ENCODE data around the gene SLC17A8. TPM values are rescaled to one million over a fixed set of nuclear protein-coding genes. Genes with fewer than 3 reads are reported as not detected.

The SLC17A8 gene
- total RNA-seq, 1 experiment from 2014 or later, result not detected

DNA sequence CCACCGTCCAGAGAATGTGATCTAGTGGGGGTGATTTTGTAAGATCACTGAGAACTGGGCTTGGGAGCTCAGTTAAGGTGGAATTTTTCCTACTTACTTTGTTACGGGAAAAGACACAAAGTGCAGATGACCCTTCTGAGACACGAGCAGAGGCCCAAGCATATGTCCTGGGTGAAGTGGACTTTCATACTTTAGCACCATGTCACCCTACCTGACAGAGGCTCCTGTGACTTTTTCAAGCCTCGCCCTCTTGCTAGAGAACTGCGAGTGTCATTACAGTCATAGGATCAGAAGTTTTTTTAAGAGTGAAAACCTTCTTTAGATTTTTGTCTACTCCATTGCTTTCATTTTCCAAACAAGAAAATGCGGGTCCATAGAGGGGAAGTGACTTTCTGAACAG lies 56.1 kb downstream of the SLC17A8 start:
- intact Hi-C loops (cut with micrococcal nuclease; ENCODE audit: unreplicated experiment), result no loop called here
- DNase-seq, result no peak
- H3K4me3 Mint-ChIP-seq (ENCODE audit: unreplicated experiment), result no peak overlapping the region
- H3K36me3 ChIP-seq (ENCODE audit: control insufficient read depth, insufficient read depth, low read length), result no peaks in the 10 kb centered on the region
- H3K4me1 ChIP-seq, result no peaks in the 10 kb centered on the region
- H3K9me3 ChIP-seq, result no peaks in the 10 kb centered on the region
- H3K9me3 Mint-ChIP-seq (ENCODE audit: unreplicated experiment), result no peaks in the 10 kb centered on the region
- H3K4me3 ChIP-seq (ENCODE audit: low read depth, low read length), result no peak overlapping the region
- no peak overlapping the region for H3K27ac Mint-ChIP-seq (ENCODE audit: unreplicated experiment)
- ChIA-PET CTCF (no interaction called here), POLR2A (no interaction called here)
- H3K27me3 ChIP-seq (replicated peaks; ENCODE audit: control insufficient read depth, insufficient read depth, low read length), result no peaks in the 10 kb centered on the region
- H3K4me1 Mint-ChIP-seq (ENCODE audit: low read depth, unreplicated experiment), result no peaks in the 10 kb centered on the region
- H3K27me3 Mint-ChIP-seq (ENCODE audit: insufficient read depth, unreplicated experiment), result no peaks in the 10 kb centered on the region
- no TSS peak for BruUV-seq (replicated peaks)
- H3K36me3 Mint-ChIP-seq (ENCODE audit: insufficient read depth, unreplicated experiment), result no peaks in the 10 kb centered on the region
- TF ChIP-seq, protein P1, sequence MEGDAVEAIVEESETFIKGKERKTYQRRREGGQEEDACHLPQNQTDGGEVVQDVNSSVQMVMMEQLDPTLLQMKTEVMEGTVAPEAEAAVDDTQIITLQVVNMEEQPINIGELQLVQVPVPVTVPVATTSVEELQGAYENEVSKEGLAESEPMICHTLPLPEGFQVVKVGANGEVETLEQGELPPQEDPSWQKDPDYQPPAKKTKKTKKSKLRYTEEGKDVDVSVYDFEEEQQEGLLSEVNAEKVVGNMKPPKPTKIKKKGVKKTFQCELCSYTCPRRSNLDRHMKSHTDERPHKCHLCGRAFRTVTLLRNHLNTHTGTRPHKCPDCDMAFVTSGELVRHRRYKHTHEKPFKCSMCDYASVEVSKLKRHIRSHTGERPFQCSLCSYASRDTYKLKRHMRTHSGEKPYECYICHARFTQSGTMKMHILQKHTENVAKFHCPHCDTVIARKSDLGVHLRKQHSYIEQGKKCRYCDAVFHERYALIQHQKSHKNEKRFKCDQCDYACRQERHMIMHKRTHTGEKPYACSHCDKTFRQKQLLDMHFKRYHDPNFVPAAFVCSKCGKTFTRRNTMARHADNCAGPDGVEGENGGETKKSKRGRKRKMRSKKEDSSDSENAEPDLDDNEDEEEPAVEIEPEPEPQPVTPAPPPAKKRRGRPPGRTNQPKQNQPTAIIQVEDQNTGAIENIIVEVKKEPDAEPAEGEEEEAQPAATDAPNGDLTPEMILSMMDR (IDR thresholded peaks at IDR 0.05; ENCODE audit: insufficient read depth in 1 of 2, low read depth in 1 of 2, low read length in 1 of 2, severe bottlenecking in 1 of 2, unreplicated experiment in 1 of 2), result no peak

DNA sequence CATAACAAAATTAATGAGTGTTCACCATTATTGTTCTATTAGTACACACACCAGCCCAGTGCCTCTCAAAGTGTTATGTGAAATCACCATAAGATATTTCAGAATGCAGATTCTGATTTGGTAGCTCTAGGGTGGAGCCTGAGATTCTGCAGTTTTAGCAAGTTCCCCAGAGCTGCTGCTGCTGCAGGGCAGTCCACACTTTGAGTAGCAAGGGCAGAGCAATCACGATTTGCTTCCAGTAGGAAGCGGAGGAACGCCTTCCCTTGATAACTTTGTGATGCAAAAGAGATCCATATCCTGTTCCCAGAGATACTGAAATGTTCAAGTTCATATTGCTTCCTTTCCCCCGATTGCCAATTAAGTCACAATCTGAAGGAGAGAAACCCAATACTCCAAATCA lies 57.9 kb downstream of the SLC17A8 start:
- Mint-ChIP-seq H3K36me3 (ENCODE audit: insufficient read depth, unreplicated experiment) (no peaks in the 10 kb centered on the region), H3K27me3 (ENCODE audit: insufficient read depth, unreplicated experiment) (no peaks in the 10 kb centered on the region), H3K27ac (ENCODE audit: unreplicated experiment) (no peak overlapping the region), H3K4me1 (ENCODE audit: low read depth, unreplicated experiment) (no peaks in the 10 kb centered on the region), H3K4me3 (ENCODE audit: unreplicated experiment) (no peak overlapping the region), H3K9me3 (ENCODE audit: unreplicated experiment) (no peaks in the 10 kb centered on the region)
- Histone ChIP-seq H3K27me3 (replicated peaks; ENCODE audit: control insufficient read depth, insufficient read depth, low read length) (no peaks in the 10 kb centered on the region), H3K4me3 (ENCODE audit: low read depth, low read length) (no peak overlapping the region), H3K36me3 (ENCODE audit: control insufficient read depth, insufficient read depth, low read length) (no peaks in the 10 kb centered on the region), H3K9me3 (no peaks in the 10 kb centered on the region), H3K4me1 (no peaks in the 10 kb centered on the region)
- ChIA-PET POLR2A (no interaction called here), CTCF (interaction anchor here (0.6 kb wide), 1 partner anchor 512 kb away, joined by 4 read pairs; no protein-coding TSS in a partner anchor)
- no peak for DNase-seq
- TF ChIP-seq, protein P1 (IDR thresholded peaks at IDR 0.05; ENCODE audit: insufficient read depth in 1 of 2, low read depth in 1 of 2, low read length in 1 of 2, severe bottlenecking in 1 of 2, unreplicated experiment in 1 of 2), result no peak
- BruUV-seq (replicated peaks), result no TSS peak
- intact Hi-C loops (cut with micrococcal nuclease; ENCODE audit: unreplicated experiment), result no loop called here

DNA sequence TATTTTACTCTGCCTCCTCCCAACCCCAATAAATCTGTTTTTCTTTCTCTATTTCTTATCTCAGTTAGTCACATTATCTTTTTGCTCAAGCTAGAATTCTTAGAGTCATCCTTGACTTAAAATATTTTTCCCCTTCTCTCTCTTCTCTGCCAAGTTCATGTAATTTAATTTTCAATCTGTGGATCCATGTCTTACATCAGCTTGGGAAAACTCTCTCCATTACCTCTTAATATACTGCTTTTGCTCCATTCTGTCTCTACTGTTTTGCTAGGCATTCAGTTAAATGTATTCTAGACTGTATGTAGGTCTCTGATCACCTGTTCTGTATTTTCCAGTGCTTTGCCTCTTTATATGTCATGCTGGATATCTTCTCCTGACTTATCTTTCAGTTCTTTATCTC lies 65.8 kb downstream of the SLC17A8 start:
- Histone ChIP-seq H3K4me1 (no peaks in the 10 kb centered on the region), H3K27me3 (replicated peaks; ENCODE audit: control insufficient read depth, insufficient read depth, low read length) (no peaks in the 10 kb centered on the region), H3K4me3 (ENCODE audit: low read depth, low read length) (no peak overlapping the region), H3K9me3 (no peaks in the 10 kb centered on the region), H3K36me3 (ENCODE audit: control insufficient read depth, insufficient read depth, low read length) (no peaks in the 10 kb centered on the region)
- CTCF ChIA-PET, result no interaction called here
- Mint-ChIP-seq H3K36me3 (ENCODE audit: insufficient read depth, unreplicated experiment) (no peaks in the 10 kb centered on the region), H3K4me3 (ENCODE audit: unreplicated experiment) (no peak overlapping the region), H3K4me1 (ENCODE audit: low read depth, unreplicated experiment) (no peaks in the 10 kb centered on the region), H3K9me3 (ENCODE audit: unreplicated experiment) (peaks cover 21% of the 10 kb centered on the region), H3K27ac (ENCODE audit: unreplicated experiment) (no peak overlapping the region), H3K27me3 (ENCODE audit: insufficient read depth, unreplicated experiment) (no peaks in the 10 kb centered on the region)
- intact Hi-C loops (cut with micrococcal nuclease; ENCODE audit: unreplicated experiment), result no loop called here
- no TSS peak for BruUV-seq (replicated peaks)
- TF ChIP-seq, protein P1 (IDR thresholded peaks at IDR 0.05; ENCODE audit: insufficient read depth in 1 of 2, low read depth in 1 of 2, low read length in 1 of 2, severe bottlenecking in 1 of 2, unreplicated experiment in 1 of 2), result no peak
- no peak for DNase-seq
- POLR2A ChIA-PET, result no interaction called here
